K562 (cell line): ENCODE measurements around the gene TP53BP1. TPM values are rescaled to one million over a fixed set of nuclear protein-coding genes. Genes with fewer than 3 reads are reported as not detected.
A peak's percentile ranks its signal among the peaks of the same experiment; 100 is the strongest.

ENCODE experiments used
- ATF1 ChIP-seq, 2 experiments: fragments of 450-650 bp in 1 of 2; IDR thresholded peaks; 2 replicates each; pipeline ENCODE4 v1.6.1; 2016; ENCODE audit warnings: missing compliant biosample characterization in 1 of 2, missing genetic modification characterization in 1 of 2
- BDP1 ChIP-seq: IDR thresholded peaks from 3 replicates; pipeline ENCODE4 v1.6.1; 2011; ENCODE audit not compliant: insufficient read length, insufficient read depth
- CC2D1A ChIP-seq: fragments of 450-650 bp; IDR thresholded peaks from 2 replicates; pipeline ENCODE4 v1.6.1; 2017; ENCODE audit warnings: mild to moderate bottlenecking
- CEBPG ChIP-seq, 3 experiments: fragments of 200-800 bp in 1 of 3; sonication (Bioruptor generic) in 1 of 3; sonication (generic) in 1 of 3; formaldehyde crosslinking in 1 of 3; IDR thresholded peaks in 2 of 3; conservative IDR thresholded peaks in 1 of 3; 2 replicates each; pipeline versions ENCODE4 v1.6.1 to v1.8.0; 2016 to 2022; ENCODE audit warnings: missing compliant biosample characterization in 2 of 3, missing genetic modification characterization in 2 of 3, mild to moderate bottlenecking in 1 of 3, missing genetic modification reagents in 1 of 3
- CHAMP1 ChIP-seq: fragments of 450-650 bp; IDR thresholded peaks from 2 replicates; pipeline ENCODE4 v1.6.1; 2016; ENCODE audit warnings: mild to moderate bottlenecking
- CREM ChIP-seq: IDR thresholded peaks from 2 replicates; pipeline ENCODE4 v1.6.1; 2014; ENCODE audit warnings: antibody characterized with exemption, low read depth
- CTBP1 ChIP-seq: fragments of 450-650 bp; IDR thresholded peaks from 2 replicates; pipeline ENCODE4 v1.6.1; 2016; ENCODE audit warnings: borderline replicate concordance
- DACH1 ChIP-seq: fragments of 450-650 bp; IDR thresholded peaks from 2 replicates; pipeline ENCODE4 v1.6.1; 2018; ENCODE audit not compliant: partially characterized antibody
- FOSL1 ChIP-seq: fragments of 200-800 bp; sonication (Bioruptor generic); conservative IDR thresholded peaks from 2 replicates; pipeline ENCODE4 v1.6.1; 2016; ENCODE audit warnings: missing genetic modification characterization, missing compliant biosample characterization
- MAZ ChIP-seq, 2 experiments: fragments of 450-650 bp in 1 of 2; sonication (generic) in 1 of 2; formaldehyde crosslinking; IDR thresholded peaks in 1 of 2; conservative IDR thresholded peaks in 1 of 2; 2 replicates each; pipeline versions ENCODE4 v1.4.0 to v1.5.0; 2020; ENCODE audit warnings: mild to moderate bottlenecking in 1 of 2, missing genetic modification reagents in 1 of 2
- RBM25 ChIP-seq: fragments of 200-400 bp; formaldehyde crosslinking; IDR thresholded peaks from 2 replicates; pipeline ENCODE4 v1.6.1; 2018; ENCODE audit warnings: low read length, low read depth, moderate library complexity; ENCODE audit not compliant: severe bottlenecking
- TCF7L2 ChIP-seq: fragments of 150-350 bp; IDR thresholded peaks from 2 replicates; pipeline ENCODE4 v1.6.1; 2016; ENCODE audit warnings: low read depth, mild to moderate bottlenecking, low read length, moderate library complexity
- TFAP4 ChIP-seq: sonication (generic); formaldehyde crosslinking; IDR thresholded peaks from 2 replicates; pipeline ENCODE4 v1.8.0; 2022; ENCODE audit warnings: missing genetic modification reagents, mild to moderate bottlenecking, moderate library complexity, borderline replicate concordance
- XRCC4 ChIP-seq: IDR thresholded peaks from one replicate; pipeline ENCODE4 v1.6.1; 2011; ENCODE audit not compliant: insufficient read depth, insufficient read length; ENCODE audit errors: extremely low read depth
- ZBTB17 ChIP-seq: fragments of 450-650 bp; formaldehyde crosslinking; IDR thresholded peaks from 2 replicates; pipeline ENCODE4 v1.4.0; 2020; ENCODE audit warnings: mild to moderate bottlenecking
- polyA plus RNA-seq, 8 experiments: library from polyadenylated mRNA; depleted of rRNA in 4 of 8; stranded (reverse) in 5 of 8; unstranded in 3 of 8; fragments of >200 nt; fragmentation: Nextera tagmentation in 2 of 8; fragmentation: Illumina TruSeq in 1 of 8; extraction: Ambion mirVana in 2 of 8; extraction: Trizol in 1 of 8; gene quantifications; 2 replicates each; pipeline versions ENCODE4 v1.2.1 to v1.2.3, GENCODE V29; 2011 to 2014; ENCODE audit warnings: inconsistent platforms in 1 of 8, missing spikeins in 1 of 8
- total RNA-seq, 7 experiments: library from RNA; depleted of rRNA in 6 of 7; stranded (reverse); fragments of >200 nt in 6 of 7; fragmentation: Illumina TruSeq in 2 of 7; extraction: Trizol in 2 of 7; gene quantifications; 2 replicates each; pipeline versions ENCODE4 v1.2.1 to v1.2.3, GENCODE V29; 2011 to 2021; ENCODE audit warnings: low replicate concordance in 1 of 7
- TF ChIP-seq, protein P1 (sequence below): fragments of 250-450 bp; sonication (Bioruptor Pico); IDR thresholded peaks from 2 replicates; pipeline ENCODE4 v1.4.0; 2020

The TP53BP1 gene
- total and polyA plus RNA-seq, 9 of the 15 experiments (the other 6 are each of a cell fraction or from before 2014, with no cell fraction given) = 5.7 to 63.3 (median 30.9) TPM

DNA sequence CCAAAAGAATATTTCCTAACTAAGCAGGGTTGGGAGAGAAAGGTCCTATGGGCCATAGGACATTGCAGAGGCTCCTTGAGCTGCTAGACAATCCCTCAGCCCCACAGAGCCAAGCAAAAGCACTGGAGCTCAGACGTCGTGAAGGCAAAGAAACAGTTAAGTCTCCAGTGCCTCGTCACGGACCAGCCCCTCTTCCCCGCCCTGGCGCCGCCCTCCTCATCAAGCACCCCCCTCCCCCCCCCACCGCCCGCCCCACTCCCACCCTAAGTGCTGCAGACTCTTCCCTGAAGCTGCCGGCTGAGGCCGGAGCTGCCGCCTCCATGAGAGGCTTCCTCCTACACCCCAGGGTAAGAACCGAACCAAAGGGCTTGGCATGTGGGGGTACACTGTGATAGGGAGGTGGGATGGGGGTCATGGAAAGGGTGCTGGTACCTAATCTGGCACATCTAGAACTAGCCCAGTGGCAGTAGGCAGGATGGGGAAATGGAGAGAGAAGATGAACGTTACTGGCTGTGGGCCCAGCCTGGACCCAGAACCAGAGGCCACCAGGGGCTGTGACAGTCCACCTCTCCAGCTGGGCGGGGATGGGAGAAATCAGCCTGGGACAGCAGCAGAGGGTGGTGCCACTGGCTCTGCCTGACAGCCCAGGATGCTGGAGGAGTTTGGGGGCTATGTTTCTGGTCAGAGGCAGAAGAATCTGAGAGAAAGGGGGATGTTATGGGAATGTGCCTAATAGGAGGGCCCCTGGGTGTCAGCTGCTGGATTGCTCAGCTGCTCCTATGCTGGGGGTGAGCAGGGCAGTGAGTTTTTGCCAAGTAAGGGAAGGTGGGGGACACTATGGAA lies 24.6 kb upstream of the TP53BP1 start, which contains the start of gene MAP1A (continued):
- peak; percentile 92 for TF ChIP-seq TFAP4
- no peak for TF ChIP-seq XRCC4
- no peak for TF ChIP-seq CHAMP1
- no peak for TF ChIP-seq BDP1
- TF ChIP-seq FOSL1 (tag) = no peak
- TF ChIP-seq ZBTB17 (CRISPR knock-in tag) = no peak
- TF ChIP-seq CC2D1A = 0 out of 2 replicates have a peak, but pooled peaks have one; percentile 10
- no peak for TF ChIP-seq RBM25
- peak; percentile 79 for TF ChIP-seq CREM
- TF ChIP-seq TCF7L2 = no peak
- no peak for TF ChIP-seq ATF1 (CRISPR knock-in tag; IDR thresholded peaks at IDR 0.05)
- 0 out of 2 replicates have a peak, but pooled peaks have one; percentile 1 for TF ChIP-seq ATF1 (tag; IDR thresholded peaks at IDR 0.05)
- TF ChIP-seq CTBP1 = peak; percentile 55
- no peak for TF ChIP-seq CEBPG (CRISPR knock-in tag; IDR thresholded peaks at IDR 0.05)
- no peak for TF ChIP-seq CEBPG (tag; conservative IDR thresholded peaks at IDR 0.05 in 1 of 2, IDR thresholded peaks at IDR 0.05 in 1 of 2)
- peak in 1 of 2 experiments; percentile 38; a peak in 1 of 4 replicates for TF ChIP-seq MAZ (CRISPR knock-in tag; conservative IDR thresholded peaks at IDR 0.05 in 1 of 2, IDR thresholded peaks at IDR 0.05 in 1 of 2)
- TF ChIP-seq, protein P1, sequence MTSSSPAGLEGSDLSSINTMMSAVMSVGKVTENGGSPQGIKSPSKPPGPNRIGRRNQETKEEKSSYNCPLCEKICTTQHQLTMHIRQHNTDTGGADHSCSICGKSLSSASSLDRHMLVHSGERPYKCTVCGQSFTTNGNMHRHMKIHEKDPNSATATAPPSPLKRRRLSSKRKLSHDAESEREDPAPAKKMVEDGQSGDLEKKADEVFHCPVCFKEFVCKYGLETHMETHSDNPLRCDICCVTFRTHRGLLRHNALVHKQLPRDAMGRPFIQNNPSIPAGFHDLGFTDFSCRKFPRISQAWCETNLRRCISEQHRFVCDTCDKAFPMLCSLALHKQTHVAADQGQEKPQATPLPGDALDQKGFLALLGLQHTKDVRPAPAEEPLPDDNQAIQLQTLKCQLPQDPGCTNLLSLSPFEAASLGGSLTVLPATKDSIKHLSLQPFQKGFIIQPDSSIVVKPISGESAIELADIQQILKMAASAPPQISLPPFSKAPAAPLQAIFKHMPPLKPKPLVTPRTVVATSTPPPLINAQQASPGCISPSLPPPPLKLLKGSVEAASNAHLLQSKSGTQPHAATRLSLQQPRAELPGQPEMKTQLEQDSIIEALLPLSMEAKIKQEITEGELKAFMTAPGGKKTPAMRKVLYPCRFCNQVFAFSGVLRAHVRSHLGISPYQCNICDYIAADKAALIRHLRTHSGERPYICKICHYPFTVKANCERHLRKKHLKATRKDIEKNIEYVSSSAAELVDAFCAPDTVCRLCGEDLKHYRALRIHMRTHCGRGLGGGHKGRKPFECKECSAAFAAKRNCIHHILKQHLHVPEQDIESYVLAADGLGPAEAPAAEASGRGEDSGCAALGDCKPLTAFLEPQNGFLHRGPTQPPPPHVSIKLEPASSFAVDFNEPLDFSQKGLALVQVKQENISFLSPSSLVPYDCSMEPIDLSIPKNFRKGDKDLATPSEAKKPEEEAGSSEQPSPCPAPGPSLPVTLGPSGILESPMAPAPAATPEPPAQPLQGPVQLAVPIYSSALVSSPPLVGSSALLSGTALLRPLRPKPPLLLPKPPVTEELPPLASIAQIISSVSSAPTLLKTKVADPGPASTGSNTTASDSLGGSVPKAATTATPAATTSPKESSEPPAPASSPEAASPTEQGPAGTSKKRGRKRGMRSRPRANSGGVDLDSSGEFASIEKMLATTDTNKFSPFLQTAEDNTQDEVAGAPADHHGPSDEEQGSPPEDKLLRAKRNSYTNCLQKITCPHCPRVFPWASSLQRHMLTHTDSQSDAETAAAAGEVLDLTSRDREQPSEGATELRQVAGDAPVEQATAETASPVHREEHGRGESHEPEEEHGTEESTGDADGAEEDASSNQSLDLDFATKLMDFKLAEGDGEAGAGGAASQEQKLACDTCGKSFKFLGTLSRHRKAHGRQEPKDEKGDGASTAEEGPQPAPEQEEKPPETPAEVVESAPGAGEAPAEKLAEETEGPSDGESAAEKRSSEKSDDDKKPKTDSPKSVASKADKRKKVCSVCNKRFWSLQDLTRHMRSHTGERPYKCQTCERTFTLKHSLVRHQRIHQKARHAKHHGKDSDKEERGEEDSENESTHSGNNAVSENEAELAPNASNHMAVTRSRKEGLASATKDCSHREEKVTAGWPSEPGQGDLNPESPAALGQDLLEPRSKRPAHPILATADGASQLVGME (CRISPR knock-in tag) = 0 out of 2 replicates have a peak, but pooled peaks have one; percentile 12
- TF ChIP-seq DACH1 = peak; percentile 73
